ENCODE results near the gene PRKAR1B. TPM values are rescaled to one million over a fixed set of nuclear protein-coding genes. Genes with fewer than 3 reads are reported as not detected.

Gene PRKAR1B
- total and polyA plus RNA-seq, 8 donors, result 16.3 to 43.5 (median 37.6) TPM

- H3K27me3 ChIP-seq, result no peaks in the 10 kb centered on the region
- H3K36me3 ChIP-seq, result peaks cover 0 to 31% of the 10 kb centered on the region in 2 donors
- peak in 2 of 4 donors; percentile 24 to 58 for DNase-seq
- TF ChIP-seq CTCF (IDR thresholded peaks at IDR 0.05), result no peak
- no peak for ATAC-seq
- no peak overlapping the region for H3K4me3 ChIP-seq
- intact Hi-C loops (cut with DNase I), result no loop called here
- H3K9me3 ChIP-seq, result no peaks in the 10 kb centered on the region
- H3K4me1 ChIP-seq, result peaks cover 5 to 18% of the 10 kb centered on the region in 2 donors
- H3K27ac ChIP-seq, result no peak overlapping the region
Measured at GRCh38 chr7:506921-507622, 220.0 kb downstream of the PRKAR1B start.

- peak in 2 of 4 donors; percentile 34 to 50 for DNase-seq
- ATAC-seq, result no peak
- Histone ChIP-seq H3K36me3 (peaks cover 0 to 28% of the 10 kb centered on the region in 2 donors), H3K9me3 (no peaks in the 10 kb centered on the region), H3K27ac (no peak overlapping the region), H3K4me3 (no peak overlapping the region), H3K4me1 (peaks cover 5 to 18% of the 10 kb centered on the region in 2 donors), H3K27me3 (no peaks in the 10 kb centered on the region)
- intact Hi-C loops (cut with DNase I), result no loop called here
- TF ChIP-seq CTCF (IDR thresholded peaks at IDR 0.05), result no peak
Measured at GRCh38 chr7:506391-506831, 220.7 kb downstream of the PRKAR1B start.

GRCh38 chr7:505171-505570, 221.9 kb downstream of the PRKAR1B start:
- ATAC-seq (no peak), DNase-seq (peak in 1 of 4 donors; percentile 61)
- peak overlapping the region; percentile 55 to 78 for H3K27ac ChIP-seq
- H3K4me3 ChIP-seq, result no peak overlapping the region
- H3K27me3 ChIP-seq, result no peaks in the 10 kb centered on the region
- TF ChIP-seq CTCF (IDR thresholded peaks at IDR 0.05), result no peak
- H3K4me1 ChIP-seq, result peaks cover 5 to 18% of the 10 kb centered on the region in 2 donors
- H3K36me3 ChIP-seq, result peaks cover 0 to 38% of the 10 kb centered on the region in 2 donors
- intact Hi-C loops (cut with DNase I), result no loop called here
- H3K9me3 ChIP-seq, result no peaks in the 10 kb centered on the region

GRCh38 chr7:504221-505111, 222.6 kb downstream of the PRKAR1B start:
- peaks cover 0 to 36% of the 10 kb centered on the region in 2 donors for H3K36me3 ChIP-seq
- peaks cover 5 to 18% of the 10 kb centered on the region in 2 donors for H3K4me1 ChIP-seq
- no peak overlapping the region for H3K4me3 ChIP-seq
- H3K27me3 ChIP-seq, result no peaks in the 10 kb centered on the region
- no peak for TF ChIP-seq CTCF (IDR thresholded peaks at IDR 0.05)
- H3K27ac ChIP-seq, result peak overlapping the region; percentile 55 to 78
- intact Hi-C loops (cut with DNase I), result no loop called here
- H3K9me3 ChIP-seq, result no peaks in the 10 kb centered on the region
- DNase-seq (peak in 2 of 4 donors; percentile 36 to 83), ATAC-seq (peak; percentile 49)
